Esophagus squamous epithelium (tissue), 4 donors: ENCODE data around the gene VMO1.

ENCODE experiments used
- CTCF ChIP-seq, 6 experiments: fragments of 450-650 bp in 4 of 6; fragments of 200-600 bp in 2 of 6; sonication (generic) in 2 of 6; IDR thresholded peaks; one replicate each; pipeline ENCODE4 v1.5.1; 2016 to 2019; ENCODE audit warnings: antibody characterized with exemption in 6 of 6, mild to moderate bottlenecking in 4 of 6, moderate library complexity in 4 of 6
- POLR2A ChIP-seq, 4 donors: fragments of 450-650 bp; IDR thresholded peaks; one replicate each; pipeline ENCODE4 v1.6.1; 2017; ENCODE audit warnings: antibody characterized with exemption in 4 of 4, mild to moderate bottlenecking in 4 of 4, moderate library complexity in 3 of 4

DNA sequence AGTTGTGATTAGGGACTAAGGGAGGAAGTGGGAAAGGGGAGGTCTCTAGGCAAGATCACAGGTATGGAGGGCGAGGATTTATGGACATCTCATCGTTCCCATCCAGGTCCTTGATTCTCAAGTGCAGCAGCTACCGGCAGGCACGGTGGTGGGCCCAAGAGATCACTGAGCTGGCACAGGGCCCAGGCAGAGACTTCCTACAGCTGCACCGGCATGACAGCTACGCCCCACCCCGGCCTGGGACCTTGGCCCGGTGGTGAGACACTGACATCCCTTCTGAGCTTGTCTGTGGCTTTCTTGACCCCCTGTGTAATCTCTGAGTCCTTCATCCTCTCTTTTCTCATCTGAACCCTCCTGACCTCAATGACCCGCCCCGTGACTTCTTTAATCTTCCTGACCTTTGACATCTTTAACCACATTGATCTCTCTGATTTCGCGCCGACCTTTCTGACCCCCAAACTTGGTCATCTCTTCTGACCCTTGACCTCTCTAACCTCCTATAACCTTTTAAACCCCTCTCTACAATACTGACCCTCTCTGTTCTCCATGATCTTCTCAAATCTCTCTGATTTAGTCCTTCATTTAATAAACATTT, 24.6 kb upstream of the VMO1 start:
- no peak for TF ChIP-seq CTCF (IDR thresholded peaks at IDR 0.05)
- no peak for TF ChIP-seq POLR2A (IDR thresholded peaks at IDR 0.05)
